SK-N-SH treated with all-trans-retinoic acid at 6 μM for 48 hours (cell line): ENCODE results near the gene COQ6.
"Not testable (repeated sequence)": the region's sequence is repeated elsewhere in the genome, so short reads cannot be mapped to it uniquely, and the experiment has no call there.

ENCODE experiments used
- ATAC-seq: fragments of 200-7000 bp; cut with Tn5 transposase; 3 replicates; pipeline ENCODE4 v1.9.1; 2020; ENCODE audit warnings: mild to moderate bottlenecking, moderate library complexity
- ARNTL ChIP-seq: fragments of 450-650 bp; formaldehyde crosslinking; IDR thresholded peaks from 2 replicates; pipeline ENCODE4 v1.5.0; 2020; ENCODE audit warnings: low read depth, mild to moderate bottlenecking, moderate library complexity, borderline replicate concordance
- BACH2 ChIP-seq: fragments of 250-450 bp; sonication (Bioruptor Pico); IDR thresholded peaks from 2 replicates; pipeline ENCODE4 v1.9.0; 2021; ENCODE audit warnings: mild to moderate bottlenecking, borderline replicate concordance
- CSDC2 ChIP-seq: fragments of 250-450 bp; sonication (Bioruptor Pico); IDR thresholded peaks from 2 replicates; pipeline ENCODE4 v1.5.0; 2020; ENCODE audit warnings: mild to moderate bottlenecking, moderate library complexity
- CSRNP3 ChIP-seq: fragments of 250-450 bp; sonication (Bioruptor Pico); IDR thresholded peaks from 2 replicates; pipeline ENCODE4 v1.5.1; 2021; ENCODE audit warnings: mild to moderate bottlenecking, moderate library complexity
- GLIS3 ChIP-seq: fragments of 250-450 bp; sonication (Bioruptor Pico); IDR thresholded peaks from 2 replicates; pipeline ENCODE4 v1.5.0; 2020; ENCODE audit warnings: mild to moderate bottlenecking, moderate library complexity
- ISL1 ChIP-seq: fragments of 250-450 bp; sonication (Bioruptor Pico); IDR thresholded peaks from 2 replicates; pipeline ENCODE4 v2.1.2; 2022; ENCODE audit warnings: mild to moderate bottlenecking, moderate library complexity
- OSR1 ChIP-seq: fragments of 250-450 bp; sonication (Bioruptor Pico); IDR thresholded peaks from 2 replicates; pipeline ENCODE4 v1.8.0; 2022; ENCODE audit warnings: moderate library complexity, mild to moderate bottlenecking, inconsistent platforms
- PATZ1 ChIP-seq: fragments of 250-450 bp; sonication (Bioruptor Pico); IDR thresholded peaks from 2 replicates; pipeline ENCODE4 v1.8.0; 2020; ENCODE audit warnings: mild to moderate bottlenecking, moderate library complexity, borderline replicate concordance
- RARB ChIP-seq: fragments of 250-450 bp; sonication (Bioruptor Pico); IDR thresholded peaks from 2 replicates; pipeline ENCODE4 v1.8.0; 2021; ENCODE audit warnings: mild to moderate bottlenecking, moderate library complexity
- TOX ChIP-seq: fragments of 250-450 bp; sonication (Bioruptor Pico); IDR thresholded peaks from 2 replicates; pipeline ENCODE4 v1.8.0; 2021; ENCODE audit warnings: mild to moderate bottlenecking, moderate library complexity, borderline replicate concordance
- ZC3H10 ChIP-seq: fragments of 250-450 bp; sonication (Bioruptor Pico); IDR thresholded peaks from 2 replicates; pipeline ENCODE4 v1.5.1; 2021; ENCODE audit warnings: mild to moderate bottlenecking, moderate library complexity
- ZFP3 ChIP-seq: fragments of 250-450 bp; sonication (Bioruptor Pico); IDR thresholded peaks from 2 replicates; pipeline ENCODE4 v1.5.0; 2020; ENCODE audit warnings: mild to moderate bottlenecking, moderate library complexity
- ZFP30 ChIP-seq: fragments of 450-650 bp; formaldehyde crosslinking; IDR thresholded peaks from 2 replicates; pipeline ENCODE4 v1.5.0; 2022; ENCODE audit warnings: mild to moderate bottlenecking, moderate library complexity
- ZNF565 ChIP-seq: fragments of 450-650 bp; formaldehyde crosslinking; conservative IDR thresholded peaks from 2 replicates; pipeline ENCODE4 v1.5.0; 2020; ENCODE audit warnings: low read depth, mild to moderate bottlenecking, moderate library complexity
- ZNF70 ChIP-seq: fragments of 450-650 bp; formaldehyde crosslinking; IDR thresholded peaks from 2 replicates; pipeline ENCODE4 v1.5.0; 2020; ENCODE audit warnings: mild to moderate bottlenecking, moderate library complexity
- ZNF8 ChIP-seq: fragments of 450-650 bp; formaldehyde crosslinking; IDR thresholded peaks from 2 replicates; pipeline ENCODE4 v1.5.0; 2020; ENCODE audit warnings: mild to moderate bottlenecking, moderate library complexity
- TF ChIP-seq, protein P1 (sequence below): fragments of 250-450 bp; sonication (Bioruptor Pico); IDR thresholded peaks from 2 replicates; pipeline ENCODE4 v1.8.0; 2021; ENCODE audit warnings: low read depth, mild to moderate bottlenecking, moderate library complexity, borderline replicate concordance
- TF ChIP-seq, protein P2 (sequence below): fragments of 250-450 bp; sonication (Bioruptor Pico); IDR thresholded peaks from 2 replicates; pipeline ENCODE4 v1.5.0; 2020; ENCODE audit warnings: mild to moderate bottlenecking, moderate library complexity
- TF ChIP-seq, protein P3 (sequence below): fragments of 250-450 bp; sonication (Bioruptor Pico); IDR thresholded peaks from 2 replicates; pipeline ENCODE4 v1.5.1; 2020; ENCODE audit warnings: low read depth, mild to moderate bottlenecking, moderate library complexity

The COQ6 gene

GRCh38 chr14:73997944-73998447, 47.9 kb downstream of the COQ6 start:
- no peak for ATAC-seq
- TF ChIP-seq, protein P1, sequence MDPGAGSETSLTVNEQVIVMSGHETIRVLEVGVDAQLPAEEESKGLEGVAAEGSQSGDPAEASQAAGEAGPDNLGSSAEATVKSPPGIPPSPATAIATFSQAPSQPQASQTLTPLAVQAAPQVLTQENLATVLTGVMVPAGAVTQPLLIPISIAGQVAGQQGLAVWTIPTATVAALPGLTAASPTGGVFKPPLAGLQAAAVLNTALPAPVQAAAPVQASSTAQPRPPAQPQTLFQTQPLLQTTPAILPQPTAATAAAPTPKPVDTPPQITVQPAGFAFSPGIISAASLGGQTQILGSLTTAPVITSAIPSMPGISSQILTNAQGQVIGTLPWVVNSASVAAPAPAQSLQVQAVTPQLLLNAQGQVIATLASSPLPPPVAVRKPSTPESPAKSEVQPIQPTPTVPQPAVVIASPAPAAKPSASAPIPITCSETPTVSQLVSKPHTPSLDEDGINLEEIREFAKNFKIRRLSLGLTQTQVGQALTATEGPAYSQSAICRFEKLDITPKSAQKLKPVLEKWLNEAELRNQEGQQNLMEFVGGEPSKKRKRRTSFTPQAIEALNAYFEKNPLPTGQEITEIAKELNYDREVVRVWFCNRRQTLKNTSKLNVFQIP (CRISPR knock-in tag) = no peak
- TF ChIP-seq CSDC2 (CRISPR knock-in tag) (no peak), ZFP30 (CRISPR knock-in tag) (no peak), ZNF70 (no peak), CSRNP3 (CRISPR knock-in tag) (no peak), GLIS3 (CRISPR knock-in tag) (no peak), TOX (no peak), BACH2 (CRISPR knock-in tag) (no peak), ZFP3 (CRISPR knock-in tag) (no peak), ZNF565 (no peak), ARNTL (CRISPR knock-in tag) (no peak)
- TF ChIP-seq, protein P2, sequence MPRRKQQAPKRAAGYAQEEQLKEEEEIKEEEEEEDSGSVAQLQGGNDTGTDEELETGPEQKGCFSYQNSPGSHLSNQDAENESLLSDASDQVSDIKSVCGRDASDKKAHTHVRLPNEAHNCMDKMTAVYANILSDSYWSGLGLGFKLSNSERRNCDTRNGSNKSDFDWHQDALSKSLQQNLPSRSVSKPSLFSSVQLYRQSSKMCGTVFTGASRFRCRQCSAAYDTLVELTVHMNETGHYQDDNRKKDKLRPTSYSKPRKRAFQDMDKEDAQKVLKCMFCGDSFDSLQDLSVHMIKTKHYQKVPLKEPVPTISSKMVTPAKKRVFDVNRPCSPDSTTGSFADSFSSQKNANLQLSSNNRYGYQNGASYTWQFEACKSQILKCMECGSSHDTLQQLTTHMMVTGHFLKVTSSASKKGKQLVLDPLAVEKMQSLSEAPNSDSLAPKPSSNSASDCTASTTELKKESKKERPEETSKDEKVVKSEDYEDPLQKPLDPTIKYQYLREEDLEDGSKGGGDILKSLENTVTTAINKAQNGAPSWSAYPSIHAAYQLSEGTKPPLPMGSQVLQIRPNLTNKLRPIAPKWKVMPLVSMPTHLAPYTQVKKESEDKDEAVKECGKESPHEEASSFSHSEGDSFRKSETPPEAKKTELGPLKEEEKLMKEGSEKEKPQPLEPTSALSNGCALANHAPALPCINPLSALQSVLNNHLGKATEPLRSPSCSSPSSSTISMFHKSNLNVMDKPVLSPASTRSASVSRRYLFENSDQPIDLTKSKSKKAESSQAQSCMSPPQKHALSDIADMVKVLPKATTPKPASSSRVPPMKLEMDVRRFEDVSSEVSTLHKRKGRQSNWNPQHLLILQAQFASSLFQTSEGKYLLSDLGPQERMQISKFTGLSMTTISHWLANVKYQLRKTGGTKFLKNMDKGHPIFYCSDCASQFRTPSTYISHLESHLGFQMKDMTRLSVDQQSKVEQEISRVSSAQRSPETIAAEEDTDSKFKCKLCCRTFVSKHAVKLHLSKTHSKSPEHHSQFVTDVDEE (CRISPR knock-in tag) = no peak
- TF ChIP-seq, protein P3, sequence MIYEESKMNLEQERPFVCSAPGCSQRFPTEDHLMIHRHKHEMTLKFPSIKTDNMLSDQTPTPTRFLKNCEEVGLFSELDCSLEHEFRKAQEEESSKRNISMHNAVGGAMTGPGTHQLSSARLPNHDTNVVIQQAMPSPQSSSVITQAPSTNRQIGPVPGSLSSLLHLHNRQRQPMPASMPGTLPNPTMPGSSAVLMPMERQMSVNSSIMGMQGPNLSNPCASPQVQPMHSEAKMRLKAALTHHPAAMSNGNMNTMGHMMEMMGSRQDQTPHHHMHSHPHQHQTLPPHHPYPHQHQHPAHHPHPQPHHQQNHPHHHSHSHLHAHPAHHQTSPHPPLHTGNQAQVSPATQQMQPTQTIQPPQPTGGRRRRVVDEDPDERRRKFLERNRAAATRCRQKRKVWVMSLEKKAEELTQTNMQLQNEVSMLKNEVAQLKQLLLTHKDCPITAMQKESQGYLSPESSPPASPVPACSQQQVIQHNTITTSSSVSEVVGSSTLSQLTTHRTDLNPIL (CRISPR knock-in tag) = no peak

GRCh38 chr14:73998726-73999125, 48.6 kb downstream of the COQ6 start:
- no peak for ATAC-seq
- TF ChIP-seq ISL1 (no peak), ZNF8 (CRISPR knock-in tag) (no peak), CSDC2 (CRISPR knock-in tag) (no peak), ZC3H10 (CRISPR knock-in tag) (no peak), PATZ1 (CRISPR knock-in tag) (no peak), OSR1 (CRISPR knock-in tag) (no peak), CSRNP3 (CRISPR knock-in tag) (no peak), RARB (no peak)
- TF ChIP-seq, protein P2 (CRISPR knock-in tag) = no peak

- not testable (repeated sequence) for ATAC-seq
These were observed 55.6 kb downstream of the COQ6 start for GRCh38 chr14:74005664-74006063.
